HG02610 (cell line): ENCODE results near the gene TMEM179.

Source experiments
- ATAC-seq: cut with Tn5 transposase; IDR thresholded peaks from one replicate; pipeline ENCODE4 v1.9.1; 2021; ENCODE audit warnings: mild to moderate bottlenecking, moderate library complexity; ENCODE audit not compliant: unreplicated experiment

The TMEM179 gene

GRCh38 chr14:104600141-104600643 lies 4.4 kb downstream of the TMEM179 start:
- no peak for ATAC-seq

DNA sequence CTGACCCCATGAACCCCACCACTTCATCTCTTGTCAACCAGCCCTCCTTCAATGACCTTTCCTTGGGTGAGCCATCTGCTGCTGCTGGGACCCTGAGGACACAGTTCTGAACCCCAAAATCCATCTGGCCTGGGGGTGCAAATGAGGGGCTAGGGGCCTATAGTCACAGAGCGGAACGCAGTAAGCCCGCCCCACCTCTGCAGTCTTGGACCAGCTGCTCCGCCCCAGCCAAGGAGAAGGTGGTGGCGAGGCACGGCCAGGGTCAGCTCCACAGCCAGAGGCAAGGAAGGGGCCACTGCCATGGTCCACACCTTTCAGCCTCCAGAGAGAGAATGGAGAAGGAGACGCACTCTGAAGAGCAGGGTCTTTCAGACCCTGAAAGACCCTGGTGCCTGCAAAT lies 5.1 kb downstream of the TMEM179 start:
- ATAC-seq = no peak

GRCh38 chr14:104598910-104599273 lies 5.7 kb downstream of the TMEM179 start:
- ATAC-seq = no peak

- no peak for ATAC-seq
Observed at GRCh38 chr14:104598039-104598909, 6.3 kb downstream of the TMEM179 start.

GRCh38 chr14:104597576-104597975 lies 7.0 kb downstream of the TMEM179 start:
- ATAC-seq = no peak

DNA sequence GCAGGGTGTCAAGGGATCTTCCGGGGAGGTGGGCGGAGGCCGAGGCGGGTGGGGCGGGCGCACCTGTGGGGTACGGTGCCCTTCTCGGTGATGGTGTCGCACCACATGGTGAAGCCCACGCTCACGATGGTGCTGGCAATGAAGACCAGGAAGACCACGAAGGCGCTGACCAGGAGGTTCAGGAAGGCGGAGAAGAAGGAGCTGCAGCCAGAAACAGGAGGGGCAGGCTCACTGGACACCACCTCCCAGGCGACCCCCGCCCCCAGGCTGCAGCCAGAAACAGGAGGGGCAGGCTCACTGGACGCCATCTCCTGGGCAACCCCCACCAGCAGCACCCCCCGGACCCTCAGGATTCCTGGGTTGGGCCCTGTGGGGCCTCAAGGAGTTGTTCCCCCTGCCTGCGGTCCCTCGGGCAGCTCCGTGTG lies 7.6 kb downstream of the TMEM179 start:
- no peak for ATAC-seq

- ATAC-seq = no peak
Observed at GRCh38 chr14:104596451-104596918, 8.1 kb downstream of the TMEM179 start.

- no peak for ATAC-seq
Observed at GRCh38 chr14:104595911-104596450, 8.6 kb downstream of the TMEM179 start.

DNA sequence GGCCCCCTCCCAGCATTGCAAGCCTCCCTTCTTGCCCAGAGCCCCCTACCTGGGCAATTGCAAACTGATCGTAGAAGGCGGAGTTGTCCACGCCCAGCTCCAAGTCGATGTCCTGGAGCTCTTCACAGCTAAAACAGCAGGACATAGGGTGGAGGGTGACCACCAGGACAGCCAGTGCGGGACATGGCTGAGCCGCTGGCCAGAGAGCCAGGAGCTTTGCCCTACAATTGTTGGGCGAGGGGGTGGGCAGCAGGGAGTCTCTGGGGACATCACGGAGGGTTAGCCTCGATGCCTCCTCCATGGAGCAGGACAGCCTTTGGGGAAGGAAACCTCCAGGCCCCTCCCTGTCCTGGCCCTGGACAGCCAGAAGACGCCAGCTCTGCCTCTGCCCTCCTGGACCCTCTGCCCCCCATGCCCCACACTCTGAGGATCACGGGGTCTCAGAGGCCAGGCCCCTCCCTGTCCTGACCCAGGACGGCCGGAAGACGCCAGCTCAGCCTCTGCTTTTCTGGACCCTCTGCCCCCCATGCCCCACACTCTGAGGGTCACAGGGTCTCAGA lies 9.4 kb downstream of the TMEM179 start:
- no peak for ATAC-seq

DNA sequence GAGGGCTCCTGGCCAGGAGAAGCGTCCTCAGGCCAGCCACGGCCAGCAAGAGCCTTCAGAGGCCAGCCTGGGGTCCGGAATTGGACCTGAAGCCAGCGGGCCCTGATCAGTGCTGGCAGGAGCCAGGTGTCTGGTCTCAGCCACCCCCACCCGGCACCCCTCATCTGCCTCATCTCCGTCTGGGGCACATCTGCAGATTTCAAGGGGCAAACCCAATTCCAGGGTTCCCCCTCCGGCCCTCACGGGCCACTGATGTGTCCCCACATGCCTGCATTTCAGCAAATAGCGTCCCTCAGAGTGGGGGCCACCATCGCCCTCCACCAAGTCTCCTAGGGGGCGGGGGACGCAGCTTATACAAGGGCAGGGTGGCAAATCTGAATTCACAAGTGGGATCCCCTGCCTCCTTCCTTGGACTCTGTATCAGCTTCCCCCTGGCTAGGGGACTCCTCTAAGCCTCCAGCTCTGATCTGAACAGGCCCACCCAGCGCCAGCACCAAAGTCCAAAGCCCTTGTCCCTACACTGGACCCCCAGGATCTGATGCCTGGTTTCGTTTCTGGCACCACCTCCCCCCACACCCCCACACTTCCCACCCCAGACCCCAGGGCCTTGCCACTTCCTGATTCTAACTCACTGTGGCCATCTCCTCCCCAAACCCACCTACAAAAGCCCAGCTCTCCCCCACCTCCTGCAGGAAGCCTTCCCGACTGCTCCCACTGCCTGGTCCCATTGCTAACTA lies 10.1 kb downstream of the TMEM179 start:
- no peak for ATAC-seq

DNA sequence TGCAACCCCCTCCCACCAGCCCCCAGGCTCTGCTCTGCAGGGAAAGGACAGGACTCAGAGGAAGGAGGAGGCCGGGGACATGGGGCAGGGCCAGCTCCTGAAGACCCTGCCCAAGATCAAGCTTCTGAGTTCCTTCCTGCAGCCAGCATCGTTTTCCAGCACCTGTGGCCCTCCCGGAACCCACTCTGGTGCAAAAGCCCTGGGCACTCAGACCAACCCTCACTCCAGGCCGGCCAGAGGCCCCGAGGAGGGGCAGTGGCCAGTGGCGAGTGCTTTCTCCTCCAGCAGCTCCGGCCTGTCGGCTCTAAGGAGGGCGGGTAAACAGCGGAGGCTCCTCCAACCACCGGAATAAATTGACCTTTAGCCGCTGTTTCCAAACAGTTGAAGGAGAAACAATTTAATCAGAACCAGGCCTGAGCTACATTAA lies 10.8 kb downstream of the TMEM179 start:
- ATAC-seq = no peak

GRCh38 chr14:104593241-104593701 lies 11.3 kb downstream of the TMEM179 start:
- ATAC-seq = no peak

DNA sequence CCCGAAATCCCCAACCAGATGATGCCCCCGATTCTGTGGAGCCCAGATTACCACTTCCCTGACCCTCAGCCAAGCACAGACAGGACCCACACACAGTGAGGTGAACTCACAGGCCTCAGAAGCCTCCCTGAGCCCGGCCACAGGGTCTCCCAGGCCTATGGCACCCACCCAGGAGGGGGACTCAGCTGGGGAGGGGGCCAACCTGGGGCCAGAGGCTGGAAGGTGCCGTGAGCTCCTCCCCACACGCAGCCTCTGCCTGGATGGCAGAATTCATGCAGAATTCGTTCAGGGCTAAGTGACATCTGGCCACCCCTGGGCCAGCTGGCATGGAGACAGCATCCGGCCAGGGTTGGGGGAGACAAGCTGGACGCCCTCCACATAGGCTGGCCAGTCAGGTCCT lies 11.8 kb downstream of the TMEM179 start:
- no peak for ATAC-seq

DNA sequence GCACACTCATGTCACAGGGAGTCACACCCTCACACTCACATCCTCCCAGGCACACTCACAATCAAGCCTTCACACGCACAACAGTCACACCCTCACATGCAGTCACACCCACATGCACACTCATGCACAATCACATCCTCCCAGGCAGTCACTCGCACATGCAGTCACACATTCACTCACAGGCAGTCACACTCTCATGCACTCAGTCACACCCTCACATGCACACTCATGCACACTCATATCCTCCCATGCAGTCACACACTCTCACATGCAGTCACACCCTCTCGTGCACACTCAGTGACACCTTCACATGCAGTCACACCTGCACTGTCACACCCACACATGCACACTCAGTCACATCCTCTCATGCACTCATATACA lies 12.3 kb downstream of the TMEM179 start:
- no peak for ATAC-seq

GRCh38 chr14:104591506-104592291 lies 12.9 kb downstream of the TMEM179 start:
- no peak for ATAC-seq

DNA sequence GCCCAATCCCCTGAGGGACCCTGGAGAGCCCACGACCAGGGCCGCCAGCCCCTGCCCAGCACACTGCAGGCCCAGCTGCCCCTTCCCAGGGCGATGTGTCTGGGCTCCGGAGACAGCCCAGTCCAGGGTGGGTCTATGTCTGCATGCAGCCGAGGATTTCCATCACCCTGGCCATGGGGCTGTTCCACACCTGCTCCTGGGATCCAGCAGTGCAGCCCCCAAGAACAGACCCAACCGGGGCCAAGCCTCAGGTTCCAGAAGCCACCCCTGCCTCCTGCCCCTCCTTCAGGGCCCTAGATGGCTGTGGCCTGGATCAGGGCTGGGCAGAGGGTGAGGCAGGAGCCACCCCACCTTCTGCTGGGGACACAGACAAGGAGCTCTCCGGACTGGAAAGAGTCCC lies 13.5 kb downstream of the TMEM179 start:
- ATAC-seq = no peak

- no peak for ATAC-seq
Observed at GRCh38 chr14:104590240-104590965, 14.2 kb downstream of the TMEM179 start.

DNA sequence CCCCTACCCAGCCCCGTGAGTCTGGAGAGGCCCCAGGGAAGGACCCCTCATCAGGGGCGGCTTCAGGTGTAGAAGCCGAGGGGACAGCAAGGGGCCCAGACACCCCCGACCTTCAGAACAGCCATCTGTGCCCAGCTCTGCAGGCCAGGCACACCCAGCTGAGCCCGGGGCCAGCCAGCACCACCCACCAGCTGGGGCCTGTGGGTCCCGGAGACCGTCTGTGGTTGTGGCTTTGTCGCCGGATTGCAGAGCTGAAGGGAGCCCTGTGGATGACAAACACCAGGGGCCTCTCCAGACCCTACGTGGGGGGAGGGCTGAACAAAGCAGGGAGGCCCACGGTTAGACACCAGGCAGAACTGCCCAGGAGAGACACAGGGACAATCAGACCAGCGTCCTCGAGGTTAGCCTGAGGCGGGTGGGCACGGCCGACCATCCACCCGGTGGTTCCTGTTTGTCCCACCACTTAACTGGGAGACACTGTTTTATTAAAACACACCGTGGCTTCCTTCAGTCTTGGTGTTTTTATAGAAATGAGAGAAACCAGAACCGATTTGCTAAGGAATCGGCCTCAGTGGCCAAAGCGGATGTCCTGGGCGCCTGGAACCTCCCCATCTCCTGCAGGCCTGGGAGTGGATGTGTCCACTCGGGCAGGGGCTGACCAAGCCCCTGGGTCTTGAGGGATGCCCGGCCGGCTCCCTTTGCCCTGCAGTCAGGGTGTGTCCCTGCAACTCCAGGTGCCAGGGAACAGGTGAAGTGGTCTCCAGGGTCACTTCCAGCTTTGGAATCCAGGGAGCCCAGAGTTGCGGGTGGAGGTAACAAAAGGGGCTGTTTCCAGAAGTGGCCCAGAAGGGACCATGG lies 15.0 kb downstream of the TMEM179 start:
- no peak for ATAC-seq
